ENCODE results near the gene LPA.
"Not testable (repeated sequence)": the region's sequence is repeated elsewhere in the genome, so short reads cannot be mapped to it uniquely, and the experiment has no call there.

The LPA gene

GRCh38 chr6:160667639-160668481 lies 3.8 kb upstream of the LPA start:
- DNase-seq = peak in 1 of 51 donors; percentile 2

DNA sequence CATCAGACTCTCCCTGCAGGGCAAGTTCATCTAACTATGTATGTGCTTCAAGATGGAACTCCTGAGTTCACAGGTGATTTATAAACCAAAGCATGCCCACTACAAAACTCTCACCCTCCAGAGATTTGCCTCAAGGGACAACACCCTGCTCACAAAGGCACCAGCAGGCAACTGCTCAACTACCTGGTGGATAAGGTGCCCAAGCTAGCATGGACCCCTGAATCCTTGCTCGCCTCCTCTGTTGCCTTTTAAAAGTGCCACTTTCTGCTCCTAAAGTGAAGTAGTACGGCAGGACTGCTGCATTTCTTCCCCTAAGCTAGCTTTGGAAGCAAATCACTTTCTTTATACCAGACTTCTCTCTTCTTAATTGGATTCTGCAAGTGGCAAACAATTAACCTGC lies 1.2 kb downstream of the LPA start:
- DNase-seq = no peak

DNA sequence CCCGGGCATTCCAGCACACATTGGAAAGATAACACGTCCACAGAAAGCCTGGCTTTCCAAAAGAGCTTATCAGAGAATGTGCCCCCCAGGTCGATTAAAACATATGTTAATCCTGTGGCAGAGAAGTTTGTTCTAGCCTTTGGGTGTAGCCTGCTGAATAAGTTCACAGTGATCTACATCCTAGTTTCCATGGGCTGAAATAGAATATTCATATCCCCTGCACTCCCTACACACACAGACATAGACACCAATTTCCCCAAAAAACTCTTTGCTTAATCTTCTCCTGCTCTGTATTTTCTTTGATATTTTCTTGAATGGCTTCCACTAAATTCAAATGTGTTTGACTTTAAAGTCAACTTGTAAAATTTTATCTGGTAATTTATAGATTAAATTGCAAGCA lies 1.6 kb downstream of the LPA start:
- no peak for DNase-seq

DNA sequence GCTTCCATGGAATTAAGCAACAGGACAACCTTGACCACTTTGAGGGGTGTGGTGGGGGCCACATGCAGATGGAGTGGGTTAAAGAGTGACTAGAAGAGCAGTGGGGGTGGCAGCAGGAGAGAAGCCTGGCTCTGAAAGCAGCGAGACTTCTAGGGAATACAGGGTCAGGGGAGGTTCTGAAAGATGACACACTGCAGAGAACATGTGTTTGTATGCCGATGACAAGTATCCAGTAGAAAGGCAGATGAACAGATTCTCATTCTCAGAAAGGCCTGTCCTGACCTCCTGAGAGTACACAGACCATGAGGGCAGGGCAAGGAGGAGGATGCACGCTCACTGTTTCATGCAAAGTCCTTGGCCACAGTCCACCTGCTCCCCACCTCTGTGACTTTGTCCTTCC lies 2.9 kb downstream of the LPA start:
- no peak for DNase-seq

- no peak for DNase-seq
These were observed 4.5 kb downstream of the LPA start for GRCh38 chr6:160659562-160659961.

GRCh38 chr6:160634706-160635105 lies 29.4 kb downstream of the LPA start:
- DNase-seq = no peak

- no peak for DNase-seq
These were observed 67.9 kb downstream of the LPA start for GRCh38 chr6:160595838-160596832.

- DNase-seq = not testable (repeated sequence)
These were observed 68.8 kb downstream of the LPA start for GRCh38 chr6:160595297-160595696.

DNA sequence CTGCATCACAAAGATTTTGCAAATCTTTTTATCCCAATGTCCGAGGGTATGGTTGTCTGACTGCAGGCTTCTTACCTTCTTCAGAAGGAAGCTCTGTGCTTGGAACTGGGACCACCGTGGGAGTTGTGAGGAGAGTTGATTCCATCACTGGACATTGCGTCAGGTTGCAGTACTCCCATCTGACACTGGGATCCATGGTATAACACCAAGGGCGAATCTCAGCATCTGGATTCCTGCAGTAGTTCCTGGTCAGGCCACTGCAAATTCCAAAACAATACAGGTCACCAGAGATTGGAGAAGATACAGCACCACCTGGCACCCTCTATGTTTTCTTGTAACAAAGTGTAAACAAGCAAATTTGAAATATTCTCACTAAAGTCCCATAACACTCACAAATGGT lies 77.7 kb downstream of the LPA start:
- no peak for DNase-seq

GRCh38 chr6:160583794-160584193 lies 80.3 kb downstream of the LPA start:
- DNase-seq = no peak

GRCh38 chr6:160581406-160581805 lies 82.7 kb downstream of the LPA start:
- DNase-seq = no peak

GRCh38 chr6:160578515-160578914 lies 85.6 kb downstream of the LPA start:
- DNase-seq = not testable (repeated sequence)

- DNase-seq = no peak
These were observed 90.1 kb downstream of the LPA start for GRCh38 chr6:160573943-160574342.

DNA sequence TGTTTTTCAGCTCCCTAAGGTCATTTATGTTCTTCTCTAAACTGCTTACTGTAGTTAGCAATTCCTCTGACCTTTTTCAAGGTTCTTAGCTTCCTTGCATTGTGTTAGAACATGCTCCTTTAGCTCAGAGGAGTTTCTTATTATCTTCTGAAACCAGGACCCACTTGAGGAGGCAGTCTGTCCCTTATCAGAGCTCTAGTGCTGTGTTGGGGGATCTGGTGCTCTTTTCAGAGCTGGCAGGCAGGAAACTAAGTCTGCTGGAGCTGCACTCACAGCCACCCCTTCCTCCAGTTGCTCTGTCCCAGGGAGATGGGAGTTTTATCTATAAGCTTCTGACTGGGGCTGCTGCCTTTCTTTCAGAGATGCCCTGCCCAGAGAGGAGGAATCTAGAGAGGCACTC lies 92.9 kb downstream of the LPA start:
- not testable (repeated sequence) for DNase-seq

- no peak for DNase-seq
These were observed 119.3 kb downstream of the LPA start for GRCh38 chr6:160544802-160545201.

GRCh38 chr6:160535270-160535669 lies 128.8 kb downstream of the LPA start:
- DNase-seq = no peak

GRCh38 chr6:160534050-160534696 lies 129.9 kb downstream of the LPA start:
- peak in 45 of 51 donors; percentile 2 to 69 (median 24) for DNase-seq

DNA sequence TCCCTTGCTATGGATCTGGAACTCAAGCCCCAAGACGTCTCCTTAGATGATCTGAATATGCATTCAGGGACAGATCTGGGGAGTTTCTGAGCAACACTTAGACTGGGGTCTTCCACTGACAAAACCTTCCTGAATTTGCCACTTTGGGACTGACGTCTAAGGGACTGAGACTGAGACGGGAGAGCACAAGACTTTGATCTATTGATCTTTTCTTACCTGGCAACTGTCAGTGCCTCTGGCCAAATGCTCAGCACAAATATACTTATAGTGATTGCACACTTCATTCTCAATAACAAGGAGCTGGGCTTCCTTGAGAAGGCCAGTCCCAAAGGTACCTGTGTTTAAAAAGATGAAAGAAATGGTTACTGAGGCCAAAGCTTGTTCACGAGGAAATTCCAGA lies 131.8 kb downstream of the LPA start:
- DNase-seq = no peak

GRCh38 chr6:160531826-160532225 lies 132.2 kb downstream of the LPA start:
- no peak for DNase-seq

DNA sequence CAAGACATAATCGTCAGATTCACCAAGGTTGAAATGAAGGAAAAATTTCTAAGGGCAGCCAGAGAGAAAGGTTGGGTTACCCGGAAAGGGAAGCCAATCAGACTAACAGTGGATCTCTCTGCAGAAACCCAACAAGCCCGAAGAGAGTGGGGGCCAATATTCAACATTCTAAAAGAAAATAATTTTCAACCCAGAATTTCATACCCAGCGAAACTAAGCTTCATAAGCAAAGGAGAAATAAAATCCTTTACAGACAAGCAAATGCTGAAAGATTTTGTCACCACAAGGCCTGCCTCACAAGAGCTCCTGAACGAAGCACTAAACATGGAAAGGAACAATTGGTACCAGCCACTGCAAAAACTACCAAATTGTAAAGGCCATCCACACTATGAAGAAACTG lies 134.6 kb downstream of the LPA start:
- DNase-seq = not testable (repeated sequence)

DNA sequence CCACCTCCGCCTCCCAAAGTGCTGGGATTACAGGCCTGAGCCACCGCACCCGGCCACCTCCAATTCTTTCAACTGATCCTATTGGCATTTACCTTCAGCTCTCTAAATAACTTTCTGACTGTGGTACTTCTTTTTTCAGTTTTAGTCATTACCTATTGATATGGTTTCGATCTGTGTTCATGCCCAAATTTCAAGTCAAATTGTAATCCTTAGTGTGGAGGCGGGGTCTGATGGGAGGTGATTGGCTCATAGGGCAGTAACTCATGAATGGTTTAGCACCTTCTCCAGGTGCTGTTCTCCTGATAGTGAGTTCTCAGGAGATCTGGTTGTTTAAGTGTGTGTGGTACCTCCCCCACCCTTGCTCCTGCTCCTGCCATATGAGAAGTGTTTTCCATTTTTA lies 140.9 kb downstream of the LPA start:
- no peak for DNase-seq
